Lung (tissue), 12 donors: Measurements from ENCODE around the gene PNMA8B. TPM values are rescaled to one million over a fixed set of nuclear protein-coding genes. Genes with fewer than 3 reads are reported as not detected.
"Not testable (repeated sequence)": the region's sequence is repeated elsewhere in the genome, so short reads cannot be mapped to it uniquely, and the experiment has no call there.

ENCODE experiments used
- ATAC-seq: fragments of 200-7000 bp; cut with Tn5 transposase; one replicate; pipeline ENCODE4 v1.9.1; 2020; ENCODE audit warnings: moderate number of reproducible peaks; ENCODE audit not compliant: insufficient read depth, low FRiP score
- DNase-seq, 3 donors: peaks; one replicate each; pipeline ENCODE4 v3.0.0-alpha.2; 2013 to 2017
- H3K27ac ChIP-seq, 2 donors: one replicate each; pipeline ENCODE4 v1.5.1; 2013; ENCODE audit warnings: mild to moderate bottlenecking in 2 of 2, moderate library complexity in 2 of 2, control low read depth in 1 of 2, inconsistent platforms in 1 of 2, low read depth in 1 of 2, low read length in 1 of 2
- H3K27me3 ChIP-seq, 3 donors: one replicate each; pipeline ENCODE4 v1.5.1; 2013; ENCODE audit warnings: low read length in 2 of 3; ENCODE audit not compliant: control insufficient read depth in 3 of 3, insufficient read depth in 3 of 3
- H3K36me3 ChIP-seq, 4 donors: one replicate each; pipeline ENCODE4 v1.5.1; 2013; ENCODE audit warnings: low read length in 4 of 4, mild to moderate bottlenecking in 1 of 4, moderate library complexity in 1 of 4; ENCODE audit not compliant: control insufficient read depth in 4 of 4, insufficient read depth in 4 of 4
- H3K4me1 ChIP-seq, 5 donors: one replicate each; pipeline ENCODE4 v1.5.1; 2013; ENCODE audit warnings: low read length in 5 of 5, mild to moderate bottlenecking in 2 of 5, moderate library complexity in 1 of 5; ENCODE audit not compliant: control insufficient read depth in 5 of 5, insufficient read depth in 5 of 5
- H3K4me3 ChIP-seq: one replicate; pipeline ENCODE4 v1.5.1; 2013; ENCODE audit warnings: mild to moderate bottlenecking, control low read depth, moderate library complexity
- H3K9ac ChIP-seq, 2 donors: one replicate each; pipeline ENCODE4 v1.5.1; 2013; ENCODE audit warnings: low read length in 2 of 2, control low read depth in 1 of 2; ENCODE audit not compliant: insufficient read depth in 1 of 2
- H3K9me3 ChIP-seq, 4 donors: one replicate each; pipeline ENCODE4 v1.5.1; 2013; ENCODE audit warnings: low read length in 3 of 4, mild to moderate bottlenecking in 1 of 4, moderate library complexity in 1 of 4; ENCODE audit not compliant: control insufficient read depth in 4 of 4, insufficient read depth in 3 of 4
- CTCF ChIP-seq: IDR thresholded peaks from 2 replicates; pipeline ENCODE4 v1.5.1; 2012; ENCODE audit warnings: mild to moderate bottlenecking; ENCODE audit errors: control extremely low read depth, extremely low read depth
- WGBS, 2 donors: extraction: QIAGEN DNeasy Blood & Tissue Kit; methylation state at CpG; one replicate each; pipeline ENCODE4 v1.1.7; 2013; 5-methylcytosine and 5-hydroxymethylcytosine counted together
- polyA plus RNA-seq, 2 donors: library from polyadenylated mRNA; stranded (reverse); fragments of 200-250 nt; gene quantifications; one replicate each; pipeline ENCODE4 v1.2.1, GENCODE V29; 2013
- total RNA-seq, 2 donors: library from RNA; depleted of rRNA in 1 of 2; stranded (reverse); fragments of >200 nt in 1 of 2; gene quantifications; one replicate each; pipeline ENCODE4 v1.2.1, GENCODE V29; 2014 to 2021
- donor health status: control.
- donor health status: control.
- donor health status: Bipolar disorder and iron deficiency.
- donor health status: healthy.
- donor health status: DM: yes; HTN: yes; CAD: no.

Gene PNMA8B
- total and polyA plus RNA-seq, 4 donors: 0.48 to 4.1 (median 1.2) TPM

GRCh38 chr19:46499692-46500091 lies 4.0 kb upstream of the PNMA8B start:
- no peak overlapping the region for H3K27ac ChIP-seq
- H3K9ac ChIP-seq: no peak overlapping the region
- H3K4me3 ChIP-seq: no peak overlapping the region
- peaks cover 0 to 14% (median 0%) of the 10 kb centered on the region in 5 donors for H3K4me1 ChIP-seq
- no peak for TF ChIP-seq CTCF
- H3K36me3 ChIP-seq: no peaks in the 10 kb centered on the region
- WGBS, 2 donors: 51 to 69% methylated on average over 4 of the region's 4 CpGs
- no peak for ATAC-seq
- DNase-seq: no peak
- peaks cover 0 to 4% (median 0%) of the 10 kb centered on the region in 3 donors for H3K27me3 ChIP-seq
- peaks cover 0 to 4% (median 0%) of the 10 kb centered on the region in 4 donors for H3K9me3 ChIP-seq

- no peak for DNase-seq
- 84 to 90% methylated on average over 8 of the region's 8 CpGs for WGBS, 2 donors
Measured at GRCh38 chr19:46497773-46498172, 2.1 kb upstream of the PNMA8B start.

GRCh38 chr19:46496886-46497285 lies 1.2 kb upstream of the PNMA8B start:
- not testable (repeated sequence) for H3K9me3 ChIP-seq, H3K9ac ChIP-seq, ATAC-seq, DNase-seq, H3K36me3 ChIP-seq, H3K4me3 ChIP-seq, H3K27ac ChIP-seq
- 77 to 86% methylated on average over 4 of the region's 4 CpGs for WGBS, 2 donors
- Histone ChIP-seq H3K27me3 (peaks cover 0 to 22% (median 0%) of the 10 kb centered on the region in 3 donors), H3K4me1 (peaks cover 0 to 28% (median 2%) of the 10 kb centered on the region in 5 donors)

More at GRCh38 chr19:46497773-46498172, 2.1 kb upstream of the PNMA8B start:
- no peak for TF ChIP-seq CTCF
- no peaks in the 10 kb centered on the region for H3K9me3 ChIP-seq
- no peak overlapping the region for H3K9ac ChIP-seq
- H3K4me1 ChIP-seq: peaks cover 0 to 28% (median 2%) of the 10 kb centered on the region in 5 donors
- no peak overlapping the region for H3K4me3 ChIP-seq
- peaks cover 0 to 14% (median 0%) of the 10 kb centered on the region in 3 donors for H3K27me3 ChIP-seq
- no peaks in the 10 kb centered on the region for H3K36me3 ChIP-seq
- no peak overlapping the region for H3K27ac ChIP-seq
- no peak for ATAC-seq

- Histone ChIP-seq H3K27me3 (peaks cover 0 to 26% (median 0%) of the 10 kb centered on the region in 3 donors), H3K4me3 (no peak overlapping the region), H3K4me1 (peaks cover 0 to 28% (median 2%) of the 10 kb centered on the region in 5 donors), H3K27ac (no peak overlapping the region), H3K36me3 (no peaks in the 10 kb centered on the region), H3K9me3 (no peaks in the 10 kb centered on the region), H3K9ac (no peak overlapping the region)
- no peak for DNase-seq
- no peak for TF ChIP-seq CTCF
- WGBS, 2 donors: 78 to 82% methylated on average over 6 of the region's 6 CpGs
- ATAC-seq: no peak
Measured at GRCh38 chr19:46496304-46496703, 637 bp upstream of the PNMA8B start.
